HG03045 (cell line): ENCODE results near the gene SDC1.
"Not testable (repeated sequence)": the region's sequence is repeated elsewhere in the genome, so short reads cannot be mapped to it uniquely, and the experiment has no call there.

Experiments used
- ATAC-seq: cut with Tn5 transposase; IDR thresholded peaks from one replicate; pipeline ENCODE4 v1.9.1; 2021; ENCODE audit warnings: mild to moderate bottlenecking, moderate library complexity; ENCODE audit not compliant: unreplicated experiment

Gene SDC1, protein sequence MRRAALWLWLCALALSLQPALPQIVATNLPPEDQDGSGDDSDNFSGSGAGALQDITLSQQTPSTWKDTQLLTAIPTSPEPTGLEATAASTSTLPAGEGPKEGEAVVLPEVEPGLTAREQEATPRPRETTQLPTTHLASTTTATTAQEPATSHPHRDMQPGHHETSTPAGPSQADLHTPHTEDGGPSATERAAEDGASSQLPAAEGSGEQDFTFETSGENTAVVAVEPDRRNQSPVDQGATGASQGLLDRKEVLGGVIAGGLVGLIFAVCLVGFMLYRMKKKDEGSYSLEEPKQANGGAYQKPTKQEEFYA

DNA sequence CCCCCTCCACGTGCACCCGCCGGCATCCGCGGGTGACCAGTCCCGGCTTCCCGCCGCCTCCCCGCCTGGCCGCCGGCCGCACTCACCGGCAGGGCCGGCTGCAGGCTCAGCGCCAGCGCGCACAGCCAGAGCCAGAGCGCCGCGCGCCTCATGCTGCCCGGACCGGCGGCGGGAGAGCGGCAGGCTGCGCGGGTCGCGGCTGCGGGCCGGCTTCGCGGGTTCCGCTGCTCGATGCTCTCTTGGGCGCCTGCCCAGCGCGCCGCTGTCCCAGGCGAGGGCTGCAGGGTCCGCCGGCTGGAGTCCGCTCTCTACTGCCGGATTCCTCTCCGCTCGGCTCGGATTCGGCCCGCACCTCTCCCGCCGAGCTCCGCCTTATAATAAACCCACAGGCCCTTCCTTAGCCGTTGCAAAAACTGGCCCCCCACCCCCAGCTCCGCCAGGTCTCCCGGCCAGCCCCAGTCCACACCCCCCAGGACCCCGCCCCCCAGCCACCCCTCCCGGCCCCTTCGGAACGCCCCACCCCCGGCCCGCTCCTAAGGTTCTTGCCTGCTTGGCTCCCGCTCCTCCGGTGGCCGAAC lies at the start of gene SDC1:
TSS of gene SDC1 (minus strand) at position 415 of the 578 bp plus-strand sequence. CDS start at position 152, 263 bp downstream.
- no peak for ATAC-seq

DNA sequence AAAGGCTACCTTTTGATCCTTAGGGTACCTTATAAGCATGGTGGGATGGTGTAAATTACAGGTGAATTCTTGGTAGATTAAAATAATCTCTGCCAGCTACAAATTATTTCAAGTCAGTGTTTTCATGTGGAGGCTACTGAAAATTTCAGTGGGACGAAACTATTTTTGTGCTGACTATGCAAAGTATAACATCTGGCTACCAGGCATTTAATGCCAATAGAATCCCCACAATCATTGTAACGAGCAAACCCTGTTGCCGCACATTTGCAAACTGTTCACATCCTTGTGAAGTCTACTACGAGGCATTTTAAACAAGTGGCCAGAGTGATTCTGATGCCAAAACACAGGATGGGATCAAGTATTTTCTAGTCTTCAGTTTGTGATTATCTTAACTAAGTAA lies 48.1 kb upstream of the SDC1 start:
- no peak for ATAC-seq

DNA sequence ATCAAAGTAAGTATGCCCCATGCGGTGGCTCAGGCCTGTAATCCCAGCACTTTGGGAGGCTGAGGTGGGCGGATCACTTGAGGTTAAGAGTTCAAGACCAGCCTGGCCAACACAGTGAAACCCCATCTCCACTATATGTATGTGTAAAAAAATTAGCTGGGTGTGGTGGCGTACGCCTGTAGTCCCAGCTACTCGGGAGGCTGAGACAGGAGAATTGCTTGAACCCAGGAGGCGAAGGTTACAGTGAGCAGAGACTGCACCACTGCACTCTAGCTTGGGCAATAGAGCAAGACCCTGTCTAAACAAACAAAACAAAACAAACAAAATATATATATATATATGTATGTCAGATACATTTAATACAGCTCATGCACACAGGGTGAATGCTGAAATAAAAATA lies 43.4 kb upstream of the SDC1 start:
- ATAC-seq, result not testable (repeated sequence)

DNA sequence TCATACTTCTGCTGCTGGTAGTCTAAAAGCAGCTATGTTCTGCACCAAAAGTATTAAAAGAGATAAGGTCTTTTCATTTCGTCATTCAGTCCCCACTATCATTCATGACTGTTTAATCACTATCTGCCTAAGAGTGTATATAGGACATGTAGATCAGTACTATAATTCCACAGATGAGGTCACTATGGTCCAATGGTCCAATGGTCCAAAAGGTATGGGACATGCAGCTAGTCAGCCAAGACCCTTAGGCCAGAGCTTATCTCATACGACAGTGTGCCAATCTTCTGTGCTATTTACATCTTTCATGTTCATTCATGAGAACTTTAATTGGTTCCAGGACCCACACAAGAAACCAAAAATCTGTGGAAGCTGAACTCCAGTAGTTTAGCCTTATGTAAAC lies 42.6 kb upstream of the SDC1 start:
- no peak for ATAC-seq

DNA sequence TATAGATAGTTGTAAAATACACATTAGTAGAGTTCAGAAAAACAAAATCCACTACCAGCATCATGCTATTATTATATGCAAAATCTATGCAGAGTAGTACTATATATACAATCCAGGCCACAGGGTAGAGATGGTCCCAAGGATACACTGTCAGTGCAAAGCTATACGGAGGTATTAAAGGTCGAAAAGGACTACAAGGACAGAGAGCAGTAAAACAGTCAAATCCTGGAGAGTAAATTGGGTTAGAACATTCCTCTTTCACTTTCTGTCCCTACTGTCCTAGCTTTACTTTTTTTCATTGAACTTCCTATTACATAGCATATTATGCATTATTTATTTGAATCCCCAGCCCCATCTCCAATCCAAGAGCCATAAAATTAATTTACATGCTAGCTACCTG lies 39.7 kb upstream of the SDC1 start:
- ATAC-seq, result no peak

DNA sequence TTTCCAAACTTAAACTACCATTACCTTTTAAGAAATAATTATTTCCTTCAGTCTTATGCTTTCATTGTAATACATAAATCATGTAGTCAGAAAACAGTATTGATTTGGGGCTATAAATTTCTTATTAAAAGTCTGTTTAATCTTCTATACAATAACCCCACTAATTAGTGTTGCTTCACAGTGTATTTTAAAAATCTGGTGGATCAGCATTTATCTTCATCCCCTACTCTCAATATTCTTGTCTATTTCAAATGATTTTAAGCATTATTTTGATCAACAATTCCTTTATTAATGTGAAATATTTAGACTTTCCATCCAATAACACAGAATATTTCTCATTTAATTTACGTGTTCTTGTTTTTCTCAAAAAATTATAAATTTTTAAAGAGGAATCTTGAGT lies 32.5 kb upstream of the SDC1 start:
- no peak for ATAC-seq

DNA sequence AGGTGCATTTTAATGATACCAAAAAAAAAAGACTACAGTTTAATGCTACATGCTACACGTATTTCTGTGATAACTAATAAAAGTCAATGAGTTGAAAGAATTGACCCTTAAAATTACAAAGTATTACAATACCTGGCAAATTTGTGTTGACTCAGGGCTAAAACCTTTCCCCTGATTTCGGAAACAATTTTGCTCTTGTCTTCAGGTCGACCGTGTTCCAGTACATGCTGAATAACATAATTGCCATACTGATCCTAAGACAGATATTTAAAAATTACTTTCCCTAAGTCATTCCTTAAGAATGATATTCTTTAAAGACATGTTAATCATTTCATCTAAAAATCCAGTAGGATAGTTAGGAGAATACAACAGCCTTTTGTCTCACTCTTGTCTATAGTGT lies 29.8 kb upstream of the SDC1 start:
- ATAC-seq, result no peak

DNA sequence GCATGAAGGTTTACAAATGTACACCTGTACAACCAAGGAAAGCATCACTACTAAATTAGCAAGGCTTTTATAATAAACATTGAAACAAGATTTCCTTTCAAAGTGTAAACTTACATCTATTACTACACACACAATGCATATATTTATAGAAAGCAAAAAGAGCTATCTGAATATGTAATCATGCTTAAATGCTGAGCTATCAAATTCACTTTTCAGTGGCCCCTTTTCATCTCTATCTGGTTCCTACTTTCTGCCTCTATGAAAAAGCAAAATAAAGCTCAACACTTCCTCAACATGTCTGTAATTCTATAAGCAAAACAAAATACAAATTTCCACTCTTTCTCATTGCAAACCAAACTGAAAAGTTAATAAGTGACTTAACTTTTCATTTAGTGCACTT lies 25.5 kb upstream of the SDC1 start:
- no peak for ATAC-seq

DNA sequence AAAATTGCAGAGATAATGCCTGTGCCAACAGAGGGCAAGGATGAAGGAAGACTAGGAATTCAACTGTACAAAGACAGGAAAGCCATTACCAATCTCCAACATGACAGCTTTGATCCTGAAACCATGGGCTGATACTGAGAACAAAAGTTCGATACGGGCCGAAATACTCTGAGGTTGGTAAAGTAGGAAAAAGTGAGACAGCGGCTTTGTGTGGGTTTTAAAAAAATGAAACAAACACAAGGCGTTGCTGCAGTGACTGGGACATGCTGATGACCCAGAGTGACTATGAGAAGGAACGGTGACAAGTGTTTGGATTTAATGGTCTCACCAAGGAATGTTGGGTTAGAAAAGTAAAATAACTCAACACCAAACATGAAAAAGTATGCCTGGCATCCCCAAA lies 24.2 kb upstream of the SDC1 start:
- ATAC-seq, result no peak

DNA sequence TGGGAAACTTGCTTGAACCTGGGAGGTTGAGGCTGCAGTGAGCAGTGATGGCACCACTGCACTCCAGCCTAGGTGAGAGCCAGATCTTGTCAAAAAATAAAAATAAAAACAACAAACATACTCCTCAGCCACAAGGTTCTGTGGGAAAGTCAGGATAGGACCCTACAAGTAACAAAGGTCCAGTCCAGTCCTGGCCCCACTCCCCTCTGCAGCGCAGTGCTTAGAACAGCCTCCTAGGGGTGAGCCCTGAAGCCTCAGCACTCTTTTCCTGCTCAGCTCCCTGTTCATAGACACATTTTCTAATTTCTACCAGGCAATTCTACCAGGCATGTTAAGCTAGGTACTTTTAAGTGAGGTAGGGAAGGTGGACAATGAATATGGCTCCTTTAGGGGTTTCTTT lies 22.2 kb upstream of the SDC1 start:
- ATAC-seq, result no peak

DNA sequence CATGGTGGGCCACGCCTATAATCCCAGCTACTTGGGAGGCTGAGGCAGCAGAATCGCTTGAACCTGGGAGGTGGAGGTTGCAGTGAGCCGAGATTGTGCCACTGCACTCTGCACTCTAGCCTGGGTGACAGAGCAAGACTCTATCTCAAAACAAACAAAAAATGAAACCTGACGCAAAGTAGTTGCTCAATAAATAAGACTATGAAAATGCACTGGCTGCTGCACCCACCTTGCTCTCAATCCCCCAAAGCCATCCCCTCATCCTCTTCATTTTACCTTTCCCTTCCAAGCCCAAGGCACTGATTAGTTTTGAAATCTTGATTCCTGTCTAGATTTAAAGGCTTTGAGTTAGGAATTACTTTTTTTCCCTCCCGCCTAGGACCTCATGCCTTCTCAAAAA lies 18.7 kb upstream of the SDC1 start:
- not testable (repeated sequence) for ATAC-seq

DNA sequence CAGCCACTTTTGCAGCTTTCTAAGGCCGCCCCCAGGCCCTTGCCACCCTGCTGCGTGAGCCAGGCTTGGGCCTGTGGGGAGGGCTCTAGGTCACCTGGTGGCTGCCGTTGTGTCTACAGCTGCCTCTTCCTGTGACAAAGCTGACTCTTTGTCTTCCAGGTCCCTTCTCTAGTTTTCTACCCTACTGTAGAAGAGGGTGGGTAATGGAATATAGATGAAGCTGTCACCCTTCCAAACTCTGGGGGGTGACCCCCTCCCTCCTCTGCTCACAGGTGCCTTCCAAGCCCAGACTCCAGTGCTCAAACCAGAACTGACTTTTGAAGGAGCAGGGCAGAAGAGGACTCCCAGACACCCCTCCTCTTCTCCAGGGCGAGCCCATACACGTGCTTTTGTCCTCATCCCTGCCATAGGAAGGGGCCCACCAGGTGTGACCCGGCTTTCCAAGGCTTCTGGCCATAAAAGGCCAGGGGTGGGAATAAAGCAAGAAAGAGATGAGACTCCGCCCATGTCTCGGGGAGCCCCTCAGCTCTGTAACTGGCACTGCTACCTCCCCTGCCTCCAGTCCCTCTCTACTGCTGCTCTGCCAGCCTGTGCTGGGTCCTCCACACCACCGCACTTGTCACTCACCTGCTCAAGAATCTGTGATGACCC lies 17.9 kb upstream of the SDC1 start:
- ATAC-seq, result no peak

DNA sequence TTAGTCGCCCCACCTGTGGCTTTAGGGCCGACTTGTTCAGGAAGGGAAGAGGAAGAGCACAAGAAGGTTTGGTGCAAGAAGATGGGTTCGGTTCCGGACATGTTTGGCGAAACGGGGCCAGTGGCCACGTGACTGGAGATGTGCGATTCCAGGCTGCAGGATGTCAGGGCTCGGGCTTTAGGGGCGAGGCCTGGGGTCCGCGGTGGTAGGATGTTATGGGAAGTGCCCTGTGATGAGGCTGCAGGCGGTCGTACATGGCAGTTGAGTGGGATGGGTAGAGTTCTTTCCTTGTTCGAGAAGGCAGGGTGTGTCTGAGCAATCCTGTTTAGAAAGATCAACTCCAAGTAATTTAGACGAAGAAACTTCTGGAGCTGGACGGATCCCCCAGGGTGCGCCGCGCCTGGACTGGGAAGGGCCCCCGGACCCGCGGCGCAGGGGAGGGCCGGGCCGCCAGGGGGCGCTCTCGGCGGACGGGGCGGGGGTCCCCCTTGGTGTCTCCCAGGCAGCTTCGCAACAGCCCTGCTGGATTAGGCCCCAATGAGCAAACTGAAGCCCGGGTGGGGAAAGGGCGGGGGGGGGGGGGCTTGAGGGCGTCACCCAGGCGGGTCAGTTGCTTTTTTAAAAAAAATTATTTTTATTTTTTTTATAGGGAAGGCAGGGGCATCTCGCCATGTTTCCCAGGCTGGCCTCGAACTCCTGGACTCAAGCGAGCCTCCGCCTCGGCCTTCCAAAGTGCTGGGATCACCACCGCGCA lies 17.2 kb upstream of the SDC1 start:
- ATAC-seq, result no peak

DNA sequence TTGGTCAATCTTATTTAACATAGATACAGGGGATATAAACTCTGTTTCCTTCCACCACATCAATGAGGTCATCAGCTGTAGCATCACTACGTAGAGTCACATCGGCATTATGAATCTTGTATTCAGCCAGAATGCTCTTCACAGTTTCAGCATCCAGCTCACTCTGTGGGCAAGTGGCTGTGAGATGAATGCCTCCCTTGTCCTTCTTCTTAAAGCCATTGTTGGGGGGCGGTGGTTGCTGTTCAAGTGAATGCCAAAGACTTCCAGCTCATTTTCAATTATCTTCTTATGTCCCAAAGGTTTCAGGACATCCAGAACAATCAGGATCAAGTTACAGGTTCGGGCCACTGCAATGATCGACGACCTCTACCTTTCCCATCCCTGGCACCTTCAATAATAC lies 15.4 kb upstream of the SDC1 start:
- not testable (repeated sequence) for ATAC-seq

DNA sequence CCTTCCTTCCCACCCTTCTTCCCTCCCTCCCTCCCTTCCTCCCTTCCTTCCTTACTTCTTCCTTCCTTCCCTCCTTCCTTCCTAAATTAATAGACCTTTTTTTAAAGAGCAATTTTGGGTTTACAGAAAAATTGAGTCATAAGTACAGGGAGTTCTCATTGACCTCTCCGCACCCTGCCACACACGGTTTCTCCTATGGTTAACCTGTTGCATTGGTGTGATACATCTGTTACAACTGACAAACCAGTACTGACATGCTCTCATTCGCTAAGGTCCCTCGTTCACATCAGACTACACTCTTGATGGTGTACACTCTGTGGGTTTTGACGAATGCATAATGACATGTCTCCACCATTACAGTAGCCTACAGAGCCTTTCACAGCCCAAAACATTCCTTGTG lies 11.6 kb upstream of the SDC1 start:
- ATAC-seq, result no peak

DNA sequence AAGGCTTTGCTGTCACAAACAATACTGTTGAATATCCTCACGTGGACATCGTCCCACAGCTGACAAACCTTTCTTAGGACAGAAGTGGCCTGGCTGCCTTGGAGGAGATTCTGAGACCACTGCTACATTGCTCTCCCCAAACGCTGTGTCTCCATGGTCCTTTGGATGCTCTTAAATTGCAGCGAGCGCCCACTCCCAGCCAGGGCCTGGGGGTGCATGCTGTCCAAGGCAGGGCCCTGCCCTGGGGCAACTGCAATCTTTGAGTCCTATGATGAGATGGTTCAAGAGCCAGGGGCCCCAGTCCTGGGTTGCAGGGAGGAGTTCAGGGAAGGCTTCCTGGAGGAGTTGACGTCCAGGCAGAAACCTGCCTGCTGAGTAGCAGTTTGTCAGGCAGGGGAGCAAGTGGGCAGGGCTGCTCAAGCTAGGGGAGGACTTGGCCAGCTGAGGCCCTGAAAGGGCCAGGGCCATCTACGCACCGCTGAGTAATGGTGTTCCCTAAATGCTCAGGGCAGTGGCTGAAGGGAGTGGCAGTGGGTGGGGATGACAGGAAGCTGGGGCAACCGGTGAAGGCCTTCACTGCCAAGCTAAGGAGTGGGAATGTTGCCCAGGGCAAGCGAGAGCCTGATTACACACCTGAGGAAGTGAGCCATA lies 10.8 kb upstream of the SDC1 start:
- ATAC-seq, result no peak

DNA sequence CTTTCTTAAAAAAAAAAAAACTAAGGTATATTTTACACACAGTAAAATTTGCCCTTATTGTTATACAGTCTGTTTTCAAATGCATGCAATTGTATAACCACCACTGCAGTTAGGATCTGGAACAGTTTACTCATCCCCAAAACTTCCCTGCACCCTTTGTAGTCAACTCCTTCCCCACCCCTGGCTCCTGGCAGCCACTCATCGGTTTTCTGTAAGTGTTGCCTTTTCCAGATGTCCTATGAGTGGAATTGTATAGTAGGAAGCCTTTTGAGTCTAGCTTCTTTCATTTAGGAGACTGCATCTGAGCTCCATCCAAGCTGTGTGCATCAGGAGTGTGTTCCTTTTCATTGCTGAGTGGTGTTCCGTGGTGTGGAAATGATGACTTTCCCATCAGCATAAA lies 9.7 kb upstream of the SDC1 start:
- not testable (repeated sequence) for ATAC-seq

DNA sequence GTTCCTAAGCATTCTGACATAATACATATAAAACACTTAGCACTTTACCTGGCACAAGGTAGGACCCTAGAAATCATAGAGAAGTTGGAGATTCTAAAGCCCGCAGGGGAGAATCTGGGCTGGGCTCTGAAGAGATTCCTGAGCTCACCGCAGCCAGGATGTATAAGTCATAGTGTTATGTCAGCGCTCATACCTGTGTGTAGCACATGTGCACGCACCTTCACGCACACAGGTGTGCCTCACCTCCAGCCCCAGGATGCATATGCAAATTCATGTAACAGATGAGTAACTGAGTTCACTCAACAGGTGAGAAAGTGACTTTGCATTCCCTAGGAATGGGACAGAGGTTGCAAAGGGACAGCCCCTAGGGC lies 7.9 kb upstream of the SDC1 start:
- no peak for ATAC-seq

DNA sequence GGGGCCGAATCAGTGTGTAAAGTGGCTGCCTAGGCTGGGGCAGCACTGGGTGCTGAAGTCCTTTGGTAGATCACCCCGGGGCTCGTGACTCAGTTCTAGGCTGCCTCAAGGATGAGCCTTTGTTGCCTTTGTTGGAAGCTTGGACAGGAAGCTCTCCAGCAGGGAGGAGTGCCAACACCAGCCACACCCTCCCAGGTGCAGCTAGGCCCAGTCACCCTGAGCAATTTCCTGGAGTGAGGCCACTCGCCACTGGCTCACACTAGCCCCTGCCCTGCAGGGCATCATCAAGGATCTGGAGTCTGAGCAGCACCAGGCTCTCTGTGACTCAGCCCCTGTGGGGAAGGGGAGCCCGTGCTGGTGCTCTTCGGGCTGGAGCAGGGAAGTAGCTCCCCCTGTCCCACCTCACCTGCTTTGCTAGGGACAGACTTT lies 6.7 kb upstream of the SDC1 start:
- no peak for ATAC-seq

DNA sequence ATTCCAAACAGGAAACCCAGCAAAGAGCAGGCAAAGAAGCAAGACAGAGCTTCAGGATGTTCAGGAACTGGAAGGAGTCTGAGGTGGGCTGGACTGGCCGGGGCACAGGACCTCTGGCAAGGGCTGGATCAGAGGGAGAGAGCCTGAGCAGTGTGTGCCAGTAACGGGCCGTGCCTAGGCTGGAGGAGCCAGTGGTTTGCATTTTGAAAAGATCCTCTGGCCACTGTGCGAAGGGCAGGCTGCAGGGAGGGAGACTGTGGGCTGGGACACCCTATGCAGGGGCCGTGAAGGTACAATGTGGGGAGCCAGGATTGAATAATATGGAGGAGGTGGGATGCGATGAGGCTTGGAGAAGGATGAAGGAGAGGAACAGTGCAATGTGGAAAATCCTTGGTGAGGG lies 6.2 kb upstream of the SDC1 start:
- no peak for ATAC-seq

DNA sequence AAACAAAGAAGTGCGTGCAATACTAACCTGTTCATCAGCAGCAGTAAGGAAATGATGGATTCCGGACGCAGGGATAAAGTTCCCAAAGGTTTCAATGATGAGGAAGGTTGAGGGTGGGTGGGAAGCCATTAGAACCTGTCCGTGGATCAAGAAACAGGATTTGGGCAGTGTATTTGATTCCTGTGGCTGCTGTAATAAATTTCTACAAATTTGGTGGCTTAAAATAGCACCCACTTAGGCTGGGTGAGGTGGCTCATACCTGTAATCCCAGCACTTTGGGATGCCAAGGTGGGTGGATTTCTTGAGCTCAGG lies 5.1 kb upstream of the SDC1 start:
- no peak for ATAC-seq
